CD8-positive, alpha-beta memory T cell (primary cell): ENCODE data around the gene NRAP. TPM values are rescaled to one million over a fixed set of nuclear protein-coding genes. Genes with fewer than 3 reads are reported as not detected.

Source experiments
- CTCF ChIA-PET: fragments of 350-600 bp; sonication (Branson Sonifier 250); formaldehyde crosslinking; loops from one replicate; lab custom pipeline; 2021; ENCODE audit warnings: antibody characterized with exemption; lab: Charles Lee
- POLR2A ChIA-PET: fragments of 350-600 bp; sonication (Branson Sonifier 250); formaldehyde crosslinking; loops from one replicate; lab custom pipeline; 2021; ENCODE audit warnings: antibody characterized with exemption; lab: Charles Lee
- DNase-seq, 5 donors: peaks; one replicate each; pipeline versions ENCODE4 v3.0.0 to v3.0.0-alpha.2; 2020 to 2022; ENCODE audit warnings: mixed read lengths in 1 of 5
- H3K27ac ChIP-seq: one replicate; pipeline ENCODE4 v1.7.0; 2013; ENCODE audit warnings: low read depth, mild to moderate bottlenecking, low read length, moderate library complexity
- H3K27me3 ChIP-seq: 2 replicates; pipeline ENCODE4 v1.7.0; 2013; ENCODE audit warnings: low read length, mild to moderate bottlenecking; ENCODE audit not compliant: insufficient read depth, poor library complexity, severe bottlenecking
- H3K36me3 ChIP-seq: 2 replicates; pipeline ENCODE4 v1.7.0; 2013; ENCODE audit warnings: mild to moderate bottlenecking, low read length, moderate library complexity; ENCODE audit not compliant: insufficient read depth
- H3K4me1 ChIP-seq: 2 replicates; pipeline ENCODE4 v1.7.0; 2013; ENCODE audit warnings: mild to moderate bottlenecking, low read length, moderate library complexity; ENCODE audit not compliant: insufficient read depth
- H3K4me3 ChIP-seq: 2 replicates; pipeline ENCODE4 v1.7.0; 2013; ENCODE audit warnings: mild to moderate bottlenecking, low read length
- H3K9me3 ChIP-seq: 2 replicates; pipeline ENCODE4 v1.7.0; 2013; ENCODE audit warnings: mild to moderate bottlenecking, low read length
- H3K27ac Mint-ChIP-seq, 8 donors: one replicate each; pipeline ENCODE4 v1.8.0; 2020 to 2021; ENCODE audit warnings: mixed read lengths in 8 of 8, mild to moderate bottlenecking in 6 of 8, inconsistent platforms in 3 of 8, moderate library complexity in 3 of 8
- H3K27me3 Mint-ChIP-seq, 2 donors: one replicate each; pipeline ENCODE4 v1.8.0; 2020 to 2021; ENCODE audit warnings: mixed read lengths in 2 of 2, mild to moderate bottlenecking in 1 of 2, moderate library complexity in 1 of 2
- H3K36me3 Mint-ChIP-seq, 3 donors: one replicate each; pipeline ENCODE4 v1.8.0; 2020 to 2021; ENCODE audit warnings: mixed read lengths in 3 of 3, inconsistent platforms in 1 of 3, mild to moderate bottlenecking in 1 of 3
- H3K4me1 Mint-ChIP-seq, 3 donors: one replicate each; pipeline ENCODE4 v1.8.0; 2020 to 2021; ENCODE audit warnings: mixed read lengths in 3 of 3, inconsistent platforms in 1 of 3, mild to moderate bottlenecking in 1 of 3
- H3K4me3 Mint-ChIP-seq, 7 donors: one replicate each; pipeline ENCODE4 v1.8.0; 2020 to 2021; ENCODE audit warnings: mixed read lengths in 7 of 7, mild to moderate bottlenecking in 6 of 7, moderate library complexity in 4 of 7, inconsistent platforms in 2 of 7
- H3K9me3 Mint-ChIP-seq, 5 donors: one replicate each; pipeline ENCODE4 v1.8.0; 2020 to 2022; ENCODE audit warnings: mixed read lengths in 5 of 5, mild to moderate bottlenecking in 3 of 5, moderate library complexity in 2 of 5, inconsistent platforms in 1 of 5
- polyA plus RNA-seq: library from polyadenylated mRNA; unstranded; fragments of 300-500 nt; fragmentation: Illumina TruSeq; gene quantifications from one replicate; pipeline ENCODE4 v1.2.3, GENCODE V29; 2021
- total RNA-seq, 2 experiments: library from RNA; stranded (reverse); gene quantifications; one replicate each; pipeline ENCODE4 v1.2.3, GENCODE V29; 2021

The NRAP gene
- total and polyA plus RNA-seq, 3 experiments from 2014 or later: not detected

DNA sequence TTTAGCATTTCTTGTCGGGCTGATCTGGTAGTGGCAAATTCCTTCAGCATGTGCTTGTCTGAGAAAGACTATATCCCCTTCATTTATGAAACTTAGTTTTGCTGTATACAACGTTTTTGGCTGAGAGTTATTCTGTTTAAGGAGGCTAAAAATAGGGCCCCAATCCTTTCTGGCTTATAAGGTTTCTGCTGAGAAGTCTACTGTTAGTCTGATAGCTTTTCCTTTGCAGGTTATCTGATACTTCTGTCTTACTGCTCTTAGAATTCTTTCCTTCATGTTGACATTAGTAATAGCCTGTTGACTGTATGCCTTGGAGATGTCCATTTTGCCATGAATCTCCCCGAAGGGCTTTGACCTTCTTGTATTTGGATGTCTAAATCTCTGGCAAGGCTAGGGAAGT is 25.7 kb upstream of the NRAP start:
- Mint-ChIP-seq H3K9me3 (peaks cover 35 to 47% (median 38%) of the 10 kb centered on the region in 5 donors), H3K36me3 (peaks cover 24 to 84% (median 61%) of the 10 kb centered on the region in 3 donors), H3K27ac (peak overlapping the region in 6 of 8 donors; percentile 6 to 88 (median 44)), H3K4me1 (peaks cover 41 to 51% (median 47%) of the 10 kb centered on the region in 3 donors), H3K4me3 (peak overlapping the region in 4 of 7 donors; percentile 33 to 72 (median 50)), H3K27me3 (no peaks in the 10 kb centered on the region)
- POLR2A ChIA-PET: no interaction called here
- Histone ChIP-seq H3K4me1 (no peaks in the 10 kb centered on the region), H3K27ac (no peak overlapping the region), H3K4me3 (no peak overlapping the region), H3K36me3 (peaks cover 13% of the 10 kb centered on the region), H3K9me3 (peaks cover 19% of the 10 kb centered on the region), H3K27me3 (no peaks in the 10 kb centered on the region)
- CTCF ChIA-PET: interaction anchor here (0.7 to 1.6 kb wide), 2 partner anchors 10 to 11 kb away, joined by 4 to 5 read pairs; no protein-coding TSS in a partner anchor
- no peak for DNase-seq

- no peak overlapping the region for H3K27ac ChIP-seq
- H3K4me1 Mint-ChIP-seq: peaks cover 44 to 54% (median 52%) of the 10 kb centered on the region in 3 donors
- CTCF ChIA-PET: interaction anchor here (1.6 kb wide), 1 partner anchor 10 kb away, joined by 5 read pairs; no protein-coding TSS in a partner anchor
- H3K27ac Mint-ChIP-seq: peak overlapping the region; percentile 6 to 88 (median 64)
- H3K36me3 Mint-ChIP-seq: peaks cover 26 to 85% (median 61%) of the 10 kb centered on the region in 3 donors
- H3K27me3 Mint-ChIP-seq: no peaks in the 10 kb centered on the region
- no peaks in the 10 kb centered on the region for H3K4me1 ChIP-seq
- H3K9me3 Mint-ChIP-seq: peaks cover 31 to 45% (median 40%) of the 10 kb centered on the region in 5 donors
- H3K36me3 ChIP-seq: peaks cover 13% of the 10 kb centered on the region
- no peak for DNase-seq
- no peaks in the 10 kb centered on the region for H3K27me3 ChIP-seq
- no peak overlapping the region for H3K4me3 ChIP-seq
- H3K4me3 Mint-ChIP-seq: peak overlapping the region; percentile 3 to 72 (median 55)
- POLR2A ChIA-PET: no interaction called here
- peaks cover 19% of the 10 kb centered on the region for H3K9me3 ChIP-seq
Measured at GRCh38 chr10:113689057-113689456, 25.2 kb upstream of the NRAP start.

DNA sequence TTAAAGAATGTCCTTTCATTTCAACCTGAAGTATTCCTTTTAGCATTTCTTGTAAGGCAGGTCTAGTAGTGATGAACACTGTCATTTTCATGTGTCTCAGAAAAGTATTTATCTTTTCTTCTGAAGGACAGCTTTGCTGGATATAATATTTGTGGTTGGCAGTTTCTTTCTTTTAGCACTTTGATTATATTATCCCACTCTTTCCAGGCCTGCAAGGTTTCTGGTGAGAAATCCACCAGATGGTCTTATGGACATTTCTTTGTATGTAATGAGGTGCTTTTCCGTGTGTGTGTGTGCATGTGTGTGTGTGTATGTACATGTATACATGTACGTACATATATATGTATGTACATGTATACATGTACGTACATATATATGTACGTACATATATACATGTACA is 23.2 kb upstream of the NRAP start:
- H3K27ac Mint-ChIP-seq: no peak overlapping the region
- Histone ChIP-seq H3K4me1 (peaks cover under 1% of the 10 kb centered on the region), H3K27ac (no peak overlapping the region), H3K36me3 (peaks cover 2% of the 10 kb centered on the region), H3K4me3 (no peak overlapping the region), H3K9me3 (peaks cover 6% of the 10 kb centered on the region), H3K27me3 (no peaks in the 10 kb centered on the region)
- H3K4me3 Mint-ChIP-seq: no peak overlapping the region
- DNase-seq: no peak
- CTCF ChIA-PET: no interaction called here
- H3K36me3 Mint-ChIP-seq: peaks cover 17 to 75% (median 53%) of the 10 kb centered on the region in 3 donors
- H3K27me3 Mint-ChIP-seq: no peaks in the 10 kb centered on the region
- H3K4me1 Mint-ChIP-seq: peaks cover 56 to 67% (median 65%) of the 10 kb centered on the region in 3 donors
- POLR2A ChIA-PET: no interaction called here
- peaks cover 14 to 29% (median 24%) of the 10 kb centered on the region in 5 donors for H3K9me3 Mint-ChIP-seq

GRCh38 chr10:113686028-113686427 is 22.2 kb upstream of the NRAP start:
- peaks cover 6% of the 10 kb centered on the region for H3K9me3 ChIP-seq
- H3K36me3 ChIP-seq: no peaks in the 10 kb centered on the region
- H3K4me1 ChIP-seq: peaks cover 10% of the 10 kb centered on the region
- ChIA-PET CTCF (no interaction called here), POLR2A (no interaction called here)
- peaks cover 14 to 29% (median 20%) of the 10 kb centered on the region in 5 donors for H3K9me3 Mint-ChIP-seq
- H3K4me3 Mint-ChIP-seq: no peak overlapping the region
- H3K27ac Mint-ChIP-seq: no peak overlapping the region
- peaks cover 64 to 77% (median 73%) of the 10 kb centered on the region in 3 donors for H3K4me1 Mint-ChIP-seq
- peaks cover 15 to 68% (median 45%) of the 10 kb centered on the region in 3 donors for H3K36me3 Mint-ChIP-seq
- no peak overlapping the region for H3K4me3 ChIP-seq
- no peak overlapping the region for H3K27ac ChIP-seq
- DNase-seq: no peak
- no peaks in the 10 kb centered on the region for H3K27me3 Mint-ChIP-seq
- no peaks in the 10 kb centered on the region for H3K27me3 ChIP-seq

GRCh38 chr10:113683300-113683699 is 19.5 kb upstream of the NRAP start:
- H3K27me3 Mint-ChIP-seq: no peaks in the 10 kb centered on the region
- Histone ChIP-seq H3K27me3 (no peaks in the 10 kb centered on the region), H3K36me3 (no peaks in the 10 kb centered on the region), H3K4me3 (no peak overlapping the region), H3K4me1 (peaks cover 23% of the 10 kb centered on the region), H3K9me3 (peaks cover 6% of the 10 kb centered on the region), H3K27ac (no peak overlapping the region)
- peaks cover 12 to 26% (median 14%) of the 10 kb centered on the region in 5 donors for H3K9me3 Mint-ChIP-seq
- no peak for DNase-seq
- H3K4me3 Mint-ChIP-seq: peak overlapping the region in 1 of 7 donors; percentile 7
- H3K27ac Mint-ChIP-seq: peak overlapping the region in 3 of 8 donors; percentile 1 to 53 (median 26)
- ChIA-PET POLR2A (no interaction called here), CTCF (interaction anchor here (1.2 kb wide), 1 partner anchor 33 kb away, joined by 3 read pairs; no protein-coding TSS in a partner anchor)
- H3K36me3 Mint-ChIP-seq: peaks cover 13 to 49% (median 42%) of the 10 kb centered on the region in 3 donors
- H3K4me1 Mint-ChIP-seq: peaks cover 58 to 69% (median 66%) of the 10 kb centered on the region in 3 donors

- Histone ChIP-seq H3K36me3 (no peaks in the 10 kb centered on the region), H3K4me3 (no peak overlapping the region), H3K9me3 (peaks cover under 1% of the 10 kb centered on the region), H3K27me3 (no peaks in the 10 kb centered on the region), H3K27ac (peak overlapping the region; percentile 86), H3K4me1 (peaks cover 24% of the 10 kb centered on the region)
- peak overlapping the region; percentile 95 to 98 (median 97) for H3K4me3 Mint-ChIP-seq
- peaks cover 8 to 39% (median 27%) of the 10 kb centered on the region in 3 donors for H3K36me3 Mint-ChIP-seq
- peak in 1 of 5 donors; percentile 32 for DNase-seq
- H3K27me3 Mint-ChIP-seq: no peaks in the 10 kb centered on the region
- peaks cover 0 to 17% (median under 1%) of the 10 kb centered on the region in 5 donors for H3K9me3 Mint-ChIP-seq
- POLR2A ChIA-PET: no interaction called here
- CTCF ChIA-PET: interaction anchor here (0.7 to 2.5 kb wide), 3 partner anchors 11 to 35 kb away, joined by 3 to 11 read pairs (median 3); no protein-coding TSS in a partner anchor
- peaks cover 55 to 68% (median 62%) of the 10 kb centered on the region in 3 donors for H3K4me1 Mint-ChIP-seq
- H3K27ac Mint-ChIP-seq: peak overlapping the region; percentile 64 to 98 (median 94)
Measured at GRCh38 chr10:113681533-113682470, 18.0 kb upstream of the NRAP start.

DNA sequence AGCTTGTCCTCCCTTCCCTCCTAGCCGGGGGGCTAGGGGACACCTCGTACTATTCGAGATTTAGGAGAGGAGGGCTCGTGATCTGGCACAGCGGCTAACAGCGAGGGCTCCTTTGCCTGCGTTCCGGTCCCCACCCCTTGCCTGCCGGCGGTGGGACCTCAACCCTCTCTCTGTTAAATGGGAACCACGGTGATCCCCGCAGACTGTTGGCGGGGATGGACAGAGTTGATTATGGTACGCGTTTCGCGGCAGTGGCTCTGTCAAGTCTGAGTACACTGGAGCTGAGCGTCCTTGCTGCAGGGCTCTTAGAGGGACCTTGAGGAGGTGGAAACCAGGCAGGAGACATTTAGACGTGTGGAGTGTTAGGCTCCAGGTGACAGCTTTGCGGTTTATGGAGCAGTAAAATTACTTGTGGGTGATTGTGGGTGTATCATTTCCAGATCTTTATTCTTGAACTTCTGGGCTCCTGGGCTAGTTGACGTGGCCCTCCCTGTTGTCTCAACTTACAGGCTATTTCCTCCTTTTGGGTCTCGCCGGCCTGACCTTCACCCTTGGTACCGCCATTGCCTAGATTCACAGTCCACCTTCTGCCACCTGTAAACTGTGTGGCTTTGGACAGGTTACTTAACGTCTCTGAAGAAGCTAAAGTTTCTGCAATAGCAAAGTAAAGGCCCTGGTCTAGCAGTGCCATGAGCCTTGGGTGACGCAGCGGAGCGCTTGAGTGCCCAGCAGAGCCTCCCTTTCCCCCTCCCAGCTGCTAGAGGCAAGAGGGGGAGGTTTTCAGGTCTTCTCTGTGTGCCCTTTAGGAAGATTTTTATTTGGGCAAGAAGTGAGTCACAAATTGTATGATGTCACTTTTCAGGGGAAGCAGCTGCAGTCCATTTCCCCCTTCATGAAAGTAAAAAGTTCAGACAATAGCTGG is 16.6 kb upstream of the NRAP start:
- Mint-ChIP-seq H3K9me3 (peaks cover 0 to 10% (median 0%) of the 10 kb centered on the region in 5 donors), H3K4me3 (peak overlapping the region; percentile 95 to 98 (median 97)), H3K36me3 (peaks cover 8 to 34% (median 21%) of the 10 kb centered on the region in 3 donors), H3K4me1 (peaks cover 50 to 62% (median 59%) of the 10 kb centered on the region in 3 donors), H3K27ac (peak overlapping the region; percentile 86 to 98 (median 94)), H3K27me3 (no peaks in the 10 kb centered on the region)
- DNase-seq: peak in 4 of 5 donors; percentile 11 to 49 (median 14)
- Histone ChIP-seq H3K36me3 (no peaks in the 10 kb centered on the region), H3K27ac (peak overlapping the region; percentile 86), H3K27me3 (no peaks in the 10 kb centered on the region), H3K9me3 (no peaks in the 10 kb centered on the region), H3K4me3 (peak overlapping the region; percentile 97), H3K4me1 (peaks cover 24% of the 10 kb centered on the region)
- ChIA-PET CTCF (interaction anchor here (1.0 to 2.5 kb wide), 3 partner anchors 12 to 42 kb away, joined by 3 to 11 read pairs (median 4); partner anchors contain the start of gene NRAP), POLR2A (no interaction called here)
